A549 treated with dexamethasone at 1 μM for 4 hours (cell line): ENCODE measurements around the gene TMEM215. TPM values are rescaled to one million over a fixed set of nuclear protein-coding genes. Genes with fewer than 3 reads are reported as not detected.

ENCODE experiments used
- total RNA-seq: library from RNA; stranded (reverse); fragments of 200-300 nt; extraction: Qiagen RNA extraction; gene quantifications from 5 replicates; pipeline ENCODE4 v1.2.3, GENCODE V29; 2022

TMEM215 gene
- 0.02 TPM in 3 of 5 replicates, not detected in the others for total RNA-seq

GRCh38 chr9:32783168-32783891, at the start of gene TMEM215:
Gene TMEM215, plus strand, starts transcription at chr9:32783540. Its CDS starts 644 bp downstream, at chr9:32784184.

Other genes starting within 250 kb of the TMEM215 start
- gene SMIM27, start 231.2 kb upstream of the TMEM215 start, total RNA-seq = 11.7 to 14.1 TPM (median 13.3 TPM) in 5 replicates
- 11.8 to 14.7 TPM (median 13.9 TPM) in 5 replicates for gene TOPORS, start 231.0 kb upstream of the TMEM215 start, total RNA-seq
- 82.9 to 115 TPM (median 93.5 TPM) in 5 replicates for gene NDUFB6, start 210.4 kb upstream of the TMEM215 start, total RNA-seq
- 0.01 TPM in 2 of 5 replicates, not detected in the others for gene TAF1L, start 147.9 kb upstream of the TMEM215 start, total RNA-seq
- 38.6 to 49.8 TPM (median 41.6 TPM) in 5 replicates for gene APTX, start 218.1 kb downstream of the TMEM215 start, total RNA-seq
- gene DNAJA1, start 241.7 kb downstream of the TMEM215 start, total RNA-seq = 213 to 252 TPM (median 233 TPM) in 5 replicates